Measurements from ENCODE around the gene RBCK1.

Gene RBCK1

GRCh38 chr20:415820-416322 is 7.8 kb downstream of the RBCK1 start:
- Histone ChIP-seq H3K27me3 (ENCODE audit: insufficient read depth, low read length, poor library complexity) (no peaks in the 10 kb centered on the region), H3K4me2 (ENCODE audit: insufficient read depth, low read length) (no peak overlapping the region), H3K4me1 (ENCODE audit: insufficient read depth, low read length) (peaks cover 3% of the 10 kb centered on the region; the same call in 1 of the 2 replicates), H3K9me3 (ENCODE audit: insufficient read depth, low read length, severe bottlenecking) (no peaks in the 10 kb centered on the region), H3K79me2 (ENCODE audit: insufficient read depth, low read length) (peaks cover 45% of the 10 kb centered on the region), H3K9ac (ENCODE audit: low read depth, low read length) (no peak overlapping the region), H3K4me3 (ENCODE audit: low read depth in 1 of 2, low read length in 2 of 2) (no peak overlapping the region), H3K36me3 (ENCODE audit: insufficient read depth, low read length) (peaks cover 72% of the 10 kb centered on the region), H3K27ac (ENCODE audit: low read length) (no peak overlapping the region), H4K20me1 (ENCODE audit: insufficient read depth, low read length) (peaks cover 15% of the 10 kb centered on the region), H2AFZ (ENCODE audit: low read depth, low read length) (no peak overlapping the region)
- no peak for TF ChIP-seq EZH2 (IDR thresholded peaks at IDR 0.05; ENCODE audit: borderline replicate concordance, low read depth, low read length, severe bottlenecking)
- no peak for TF ChIP-seq CTCF (IDR thresholded peaks at IDR 0.05; ENCODE audit: borderline replicate concordance, extremely low read depth, low read length, poor library complexity, severe bottlenecking)
- DNase-seq: no peak
- no peak for ATAC-seq (ENCODE audit: insufficient read depth, low read depth)

DNA sequence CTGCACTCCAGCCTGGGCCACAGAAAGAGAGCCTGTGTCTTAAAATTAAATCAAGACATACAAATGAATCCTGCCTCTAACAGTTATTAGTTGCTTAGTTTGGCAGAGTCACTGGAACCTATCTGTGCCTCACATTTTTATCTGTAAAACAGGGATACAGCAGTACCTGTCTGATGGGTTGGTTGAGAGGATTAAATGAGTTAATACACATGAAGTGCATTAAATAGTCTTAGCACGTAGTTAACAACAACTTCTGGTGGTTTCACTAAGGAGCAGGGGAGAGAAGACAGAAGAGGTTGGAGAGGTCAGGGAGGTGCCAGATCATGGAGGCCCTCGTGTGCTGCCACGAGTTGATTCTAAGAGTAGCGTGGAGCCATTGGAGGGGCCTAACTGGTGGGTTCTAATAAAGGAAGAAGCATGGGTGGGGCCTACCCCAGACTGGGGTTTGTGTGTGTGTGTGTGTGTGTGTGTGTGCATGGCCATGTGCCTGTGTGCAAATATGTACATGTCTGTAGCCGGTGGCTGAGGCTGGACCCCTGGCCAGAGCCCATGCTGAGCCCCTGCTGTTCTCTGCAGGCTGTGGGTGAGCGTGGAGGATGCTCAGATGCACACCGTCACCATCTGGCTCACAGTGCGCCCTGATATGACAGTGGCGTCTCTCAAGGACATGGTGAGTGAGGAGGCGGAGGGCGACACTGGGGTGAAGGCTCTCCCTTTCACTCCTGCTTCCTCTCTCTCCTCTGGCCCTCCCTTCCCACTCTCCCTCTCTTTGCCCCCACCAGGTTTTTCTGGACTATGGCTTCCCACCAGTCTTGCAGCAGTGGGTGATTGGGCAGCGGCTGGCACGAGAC is 9.1 kb downstream of the RBCK1 start:
- H3K4me2 ChIP-seq (ENCODE audit: insufficient read depth, low read length): no peak overlapping the region
- peaks cover 20% of the 10 kb centered on the region for H4K20me1 ChIP-seq (ENCODE audit: insufficient read depth, low read length)
- no peak for TF ChIP-seq CTCF (IDR thresholded peaks at IDR 0.05; ENCODE audit: borderline replicate concordance, extremely low read depth, low read length, poor library complexity, severe bottlenecking)
- TF ChIP-seq EZH2 (IDR thresholded peaks at IDR 0.05; ENCODE audit: borderline replicate concordance, low read depth, low read length, severe bottlenecking): no peak
- DNase-seq (no peak), ATAC-seq (ENCODE audit: insufficient read depth, low read depth) (no peak)
- peaks cover 33% of the 10 kb centered on the region for H3K79me2 ChIP-seq (ENCODE audit: insufficient read depth, low read length)
- no peak overlapping the region for H3K27ac ChIP-seq (ENCODE audit: low read length)
- H3K9ac ChIP-seq (ENCODE audit: low read depth, low read length): no peak overlapping the region
- no peaks in the 10 kb centered on the region for H3K4me1 ChIP-seq (ENCODE audit: insufficient read depth, low read length)
- no peak overlapping the region for H2AFZ ChIP-seq (ENCODE audit: low read depth, low read length)
- H3K27me3 ChIP-seq (ENCODE audit: insufficient read depth, low read length, poor library complexity): no peaks in the 10 kb centered on the region
- no peaks in the 10 kb centered on the region for H3K9me3 ChIP-seq (ENCODE audit: insufficient read depth, low read length, severe bottlenecking)
- H3K4me3 ChIP-seq (ENCODE audit: low read depth in 1 of 2, low read length in 2 of 2): no peak overlapping the region
- peaks cover 74% of the 10 kb centered on the region for H3K36me3 ChIP-seq (ENCODE audit: insufficient read depth, low read length)

GRCh38 chr20:417801-418342 is 9.8 kb downstream of the RBCK1 start:
- H3K9me3 ChIP-seq (ENCODE audit: insufficient read depth, low read length, severe bottlenecking): no peaks in the 10 kb centered on the region
- H3K4me2 ChIP-seq (ENCODE audit: insufficient read depth, low read length): no peak overlapping the region
- H4K20me1 ChIP-seq (ENCODE audit: insufficient read depth, low read length): peaks cover 20% of the 10 kb centered on the region
- no peaks in the 10 kb centered on the region for H3K4me1 ChIP-seq (ENCODE audit: insufficient read depth, low read length)
- no peak for ATAC-seq (ENCODE audit: insufficient read depth, low read depth)
- H3K27me3 ChIP-seq (ENCODE audit: insufficient read depth, low read length, poor library complexity): no peaks in the 10 kb centered on the region
- H3K36me3 ChIP-seq (ENCODE audit: insufficient read depth, low read length): peaks cover 74% of the 10 kb centered on the region
- no peak overlapping the region for H3K27ac ChIP-seq (ENCODE audit: low read length)
- TF ChIP-seq EZH2 (IDR thresholded peaks at IDR 0.05; ENCODE audit: borderline replicate concordance, low read depth, low read length, severe bottlenecking) (no peak), CTCF (IDR thresholded peaks at IDR 0.05; ENCODE audit: borderline replicate concordance, extremely low read depth, low read length, poor library complexity, severe bottlenecking) (no peak)
- H3K79me2 ChIP-seq (ENCODE audit: insufficient read depth, low read length): peaks cover 26% of the 10 kb centered on the region
- no peak overlapping the region for H3K9ac ChIP-seq (ENCODE audit: low read depth, low read length)
- H3K4me3 ChIP-seq (ENCODE audit: low read depth in 1 of 2, low read length in 2 of 2): no peak overlapping the region
- no peak overlapping the region for H2AFZ ChIP-seq (ENCODE audit: low read depth, low read length)
- DNase-seq: no peak

Data from DND-41 (cell line).